Measurements from ENCODE around the gene CDO1.
"Not testable (repeated sequence)": the region's sequence is repeated elsewhere in the genome, so short reads cannot be mapped to it uniquely, and the experiment has no call there.

The CDO1 gene

GRCh38 chr5:115813719-115814118, 2.7 kb downstream of the CDO1 start:
- Histone ChIP-seq H3K9ac (no peak overlapping the region), H3K4me3 (ENCODE audit: low read depth, low read length) (no peak overlapping the region), H2AFZ (no peak overlapping the region), H3K9me3 (ENCODE audit: control insufficient read depth, low read length) (no peaks in the 10 kb centered on the region), H3K4me1 (no peaks in the 10 kb centered on the region), H3K27me3 (ENCODE audit: control insufficient read depth, insufficient read depth, low read length) (no peaks in the 10 kb centered on the region), H3K36me3 (ENCODE audit: control insufficient read depth, insufficient read depth, low read length) (no peaks in the 10 kb centered on the region), H3K4me2 (ENCODE audit: low read length) (no peak overlapping the region), H3K27ac (no peak overlapping the region), H3K79me2 (no peaks in the 10 kb centered on the region)
- no peak for TF ChIP-seq CTCF (IDR thresholded peaks at IDR 0.05)

DNA sequence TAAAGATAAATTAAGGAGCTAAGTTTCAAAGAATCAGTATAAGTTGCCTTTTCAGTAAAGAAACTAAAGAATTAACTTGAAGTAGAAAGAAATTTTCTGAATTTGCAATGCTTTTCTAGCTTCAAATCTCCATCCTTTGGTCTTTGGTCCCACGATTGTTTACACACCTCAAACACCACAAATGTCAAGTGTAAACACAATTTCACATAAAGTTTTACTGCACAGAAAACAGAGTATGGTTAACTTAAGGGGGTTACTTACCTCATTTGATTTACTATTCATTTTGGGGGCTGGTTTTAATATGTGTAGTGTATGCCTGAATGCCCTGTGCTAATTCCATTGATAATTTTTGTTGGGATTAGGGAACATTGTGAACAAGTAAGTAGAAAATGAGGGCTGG, 4.1 kb downstream of the CDO1 start:
- no peak for TF ChIP-seq CTCF (IDR thresholded peaks at IDR 0.05)
- Histone ChIP-seq H3K4me1 (no peaks in the 10 kb centered on the region), H3K27me3 (ENCODE audit: control insufficient read depth, insufficient read depth, low read length) (no peaks in the 10 kb centered on the region), H3K79me2 (no peaks in the 10 kb centered on the region), H3K4me2 (ENCODE audit: low read length) (no peak overlapping the region), H3K36me3 (ENCODE audit: control insufficient read depth, insufficient read depth, low read length) (no peaks in the 10 kb centered on the region), H3K9ac (no peak overlapping the region), H2AFZ (no peak overlapping the region), H3K27ac (no peak overlapping the region), H3K9me3 (ENCODE audit: control insufficient read depth, low read length) (no peaks in the 10 kb centered on the region), H3K4me3 (ENCODE audit: low read depth, low read length) (no peak overlapping the region)

- no peaks in the 10 kb centered on the region for H3K36me3 ChIP-seq (ENCODE audit: control insufficient read depth, insufficient read depth, low read length)
- no peak overlapping the region for H3K27ac ChIP-seq
- no peak for TF ChIP-seq CTCF (IDR thresholded peaks at IDR 0.05)
- H3K9ac ChIP-seq = no peak overlapping the region
- no peaks in the 10 kb centered on the region for H3K4me1 ChIP-seq
- H3K9me3 ChIP-seq (ENCODE audit: control insufficient read depth, low read length) = no peaks in the 10 kb centered on the region
- no peak overlapping the region for H3K4me3 ChIP-seq (ENCODE audit: low read depth, low read length)
- H2AFZ ChIP-seq = no peak overlapping the region
- no peaks in the 10 kb centered on the region for H3K27me3 ChIP-seq (ENCODE audit: control insufficient read depth, insufficient read depth, low read length)
- H3K79me2 ChIP-seq = no peaks in the 10 kb centered on the region
- H3K4me2 ChIP-seq (ENCODE audit: low read length) = no peak overlapping the region
These were observed 5.1 kb downstream of the CDO1 start for GRCh38 chr5:115811406-115811805.

DNA sequence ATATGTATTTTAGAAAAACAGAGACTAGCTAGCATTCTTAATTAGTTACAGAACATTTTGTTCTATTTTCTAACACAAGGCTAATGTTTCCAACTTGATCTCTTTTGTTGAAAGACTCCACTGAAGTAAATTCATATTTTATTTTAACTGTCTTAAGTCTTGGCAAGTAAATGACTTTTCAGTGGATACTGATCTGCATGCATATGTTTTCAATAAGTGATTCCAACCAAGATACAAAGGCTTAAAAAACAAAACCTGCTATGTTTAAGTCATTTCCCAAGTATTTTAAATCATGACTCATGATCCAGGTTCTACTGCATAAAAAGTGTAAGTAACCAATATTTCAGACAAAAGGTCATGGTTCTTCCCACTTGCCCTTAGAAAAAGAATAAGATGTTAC, 5.7 kb downstream of the CDO1 start:
- Histone ChIP-seq H2AFZ (no peak overlapping the region), H3K4me1 (no peaks in the 10 kb centered on the region), H3K27me3 (ENCODE audit: control insufficient read depth, insufficient read depth, low read length) (no peaks in the 10 kb centered on the region), H3K9ac (no peak overlapping the region), H3K79me2 (no peaks in the 10 kb centered on the region), H3K36me3 (ENCODE audit: control insufficient read depth, insufficient read depth, low read length) (no peaks in the 10 kb centered on the region), H3K4me2 (ENCODE audit: low read length) (no peak overlapping the region), H3K9me3 (ENCODE audit: control insufficient read depth, low read length) (no peaks in the 10 kb centered on the region), H3K4me3 (ENCODE audit: low read depth, low read length) (no peak overlapping the region), H3K27ac (no peak overlapping the region)
- no peak for TF ChIP-seq CTCF (IDR thresholded peaks at IDR 0.05)

- H3K9me3 ChIP-seq (ENCODE audit: control insufficient read depth, low read length) = no peaks in the 10 kb centered on the region
- H3K4me3 ChIP-seq (ENCODE audit: low read depth, low read length) = no peak overlapping the region
- H2AFZ ChIP-seq = no peak overlapping the region
- no peak overlapping the region for H3K9ac ChIP-seq
- H3K36me3 ChIP-seq (ENCODE audit: control insufficient read depth, insufficient read depth, low read length) = no peaks in the 10 kb centered on the region
- H3K27me3 ChIP-seq (ENCODE audit: control insufficient read depth, insufficient read depth, low read length) = no peaks in the 10 kb centered on the region
- H3K4me2 ChIP-seq (ENCODE audit: low read length) = no peak overlapping the region
- no peaks in the 10 kb centered on the region for H3K4me1 ChIP-seq
- H3K27ac ChIP-seq = no peak overlapping the region
- TF ChIP-seq CTCF (IDR thresholded peaks at IDR 0.05) = no peak
- H3K79me2 ChIP-seq = no peaks in the 10 kb centered on the region
These were observed 6.5 kb downstream of the CDO1 start for GRCh38 chr5:115809946-115810345.

- not testable (repeated sequence) for H3K79me2 ChIP-seq; H3K27me3 ChIP-seq (ENCODE audit: control insufficient read depth, insufficient read depth, low read length); H2AFZ ChIP-seq; H3K4me3 ChIP-seq (ENCODE audit: low read depth, low read length); H3K27ac ChIP-seq; H3K4me2 ChIP-seq (ENCODE audit: low read length); H3K4me1 ChIP-seq; H3K36me3 ChIP-seq (ENCODE audit: control insufficient read depth, insufficient read depth, low read length); H3K9ac ChIP-seq; H3K9me3 ChIP-seq (ENCODE audit: control insufficient read depth, low read length)
These were observed 8.4 kb downstream of the CDO1 start for GRCh38 chr5:115808066-115808465.

Measured in parathyroid adenoma (tissue), 2 donors.